Stomach (tissue), 9 donors: ENCODE results near the gene KIAA1671. TPM values are rescaled to one million over a fixed set of nuclear protein-coding genes. Genes with fewer than 3 reads are reported as not detected.

Experiments
- DNase-seq, 2 donors: peaks; one replicate each; pipeline versions ENCODE4 v3.0.0 to v3.0.0-alpha.2; 2013 to 2019
- H3K27ac ChIP-seq, 5 donors: fragments of 200-600 bp in 4 of 5; sonication (generic) in 4 of 5; one replicate each; pipeline ENCODE4 v1.5.1; 2013 to 2019; ENCODE audit warnings: mild to moderate bottlenecking in 1 of 5, moderate library complexity in 1 of 5
- H3K27me3 ChIP-seq, 3 donors: fragments of 200-600 bp; sonication (generic); one replicate each; pipeline ENCODE4 v1.5.1; 2017 to 2019; ENCODE audit warnings: mixed run types in 1 of 3
- H3K36me3 ChIP-seq, 4 donors: fragments of 200-600 bp; sonication (generic); 1 replicate in 3 of 4; 2 replicates in 1 of 4; pipeline ENCODE4 v1.5.1; 2016 to 2019
- H3K4me1 ChIP-seq, 4 donors: fragments of 200-600 bp; sonication (generic); one replicate each; pipeline ENCODE4 v1.5.1; 2016 to 2019
- H3K4me3 ChIP-seq, 4 donors: fragments of 200-600 bp; sonication (generic) in 3 of 4; one replicate each; pipeline ENCODE4 v1.5.1; 2016 to 2019; ENCODE audit warnings: mild to moderate bottlenecking in 1 of 4
- H3K9me3 ChIP-seq, 4 donors: fragments of 200-600 bp; sonication (generic); one replicate each; pipeline ENCODE4 v1.5.1; 2016 to 2019
- CTCF ChIP-seq, 7 experiments: fragments of 450-650 bp in 4 of 7; fragments of 200-600 bp in 3 of 7; sonication (generic) in 3 of 7; IDR thresholded peaks; one replicate each; pipeline ENCODE4 v1.5.1; 2016 to 2019; ENCODE audit warnings: antibody characterized with exemption in 7 of 7, control low read depth in 2 of 7, mild to moderate bottlenecking in 1 of 7
- EP300 ChIP-seq: sonication (generic); formaldehyde crosslinking; IDR thresholded peaks from one replicate; pipeline ENCODE4 v1.6.1; 2017; ENCODE audit warnings: antibody characterized with exemption
- POLR2A ChIP-seq, 4 donors: fragments of 450-650 bp; IDR thresholded peaks; one replicate each; pipeline ENCODE4 v1.6.1; 2016; ENCODE audit warnings: antibody characterized with exemption in 4 of 4, control low read depth in 2 of 4, mild to moderate bottlenecking in 1 of 4, moderate library complexity in 1 of 4
- POLR2AphosphoS5 ChIP-seq, 3 donors: sonication (generic); formaldehyde crosslinking; IDR thresholded peaks; one replicate each; pipeline ENCODE4 v1.6.1; 2016; ENCODE audit warnings: antibody characterized with exemption in 3 of 3
- WGBS, 5 donors: extraction: QIAGEN DNeasy Blood & Tissue Kit in 3 of 5; methylation state at CpG; one replicate each; pipeline versions ENCODE4 v1.1.5 to v1.1.7; 2013 to 2018; 5-methylcytosine and 5-hydroxymethylcytosine counted together
- intact Hi-C: fragments of 100-400 bp; cut with DNase I; formaldehyde crosslinking; loops from one replicate; pipeline ENCODE4 v1.15.1; 2023; ENCODE audit warnings: low total_unique reads
- polyA plus RNA-seq, 3 donors: library from polyadenylated mRNA; stranded (reverse); fragments of 200-250 nt; gene quantifications; one replicate each; pipeline ENCODE4 v1.2.3, GENCODE V29; 2013
- total RNA-seq, 5 donors: library from RNA; depleted of rRNA; stranded (reverse); fragments of >200 nt; gene quantifications; one replicate each; pipeline versions ENCODE4 v1.1.0 to v1.2.3, GENCODE V29; 2014 to 2016
- donor health status: healthy with polysubstance abuse.
- donor health status: Bipolar disorder and iron deficiency.
- donor health status: healthy.

Gene KIAA1671
- total and polyA plus RNA-seq, 8 donors: 5.7 to 80.5 (median 32.5) TPM

GRCh38 chr22:25169278-25170031 lies 216.9 kb downstream of the KIAA1671 start:
- no peak overlapping the region for H3K27ac ChIP-seq
- no peaks in the 10 kb centered on the region for H3K9me3 ChIP-seq
- peaks cover 3 to 37% (median 26%) of the 10 kb centered on the region in 4 donors for H3K36me3 ChIP-seq
- WGBS, 5 donors: 80 to 91% (median 87%) methylated on average over 17 of the region's 17 CpGs
- no peaks in the 10 kb centered on the region for H3K27me3 ChIP-seq
- DNase-seq: no peak
- no peak overlapping the region for H3K4me3 ChIP-seq
- peaks cover 0 to 18% (median 3%) of the 10 kb centered on the region in 4 donors for H3K4me1 ChIP-seq
- TF ChIP-seq CTCF (IDR thresholded peaks at IDR 0.05) (no peak), POLR2AphosphoS5 (IDR thresholded peaks at IDR 0.05) (no peak), EP300 (no peak), POLR2A (IDR thresholded peaks at IDR 0.05) (no peak)
- intact Hi-C loops: loop anchor here (10.0 kb wide), 1 partner anchor 95 kb away; no protein-coding TSS in a partner anchor

GRCh38 chr22:25170426-25170980 lies 218.0 kb downstream of the KIAA1671 start:
- Histone ChIP-seq H3K36me3 (peaks cover 14 to 48% (median 37%) of the 10 kb centered on the region in 4 donors), H3K9me3 (no peaks in the 10 kb centered on the region), H3K27ac (no peak overlapping the region), H3K27me3 (no peaks in the 10 kb centered on the region), H3K4me1 (peaks cover 0 to 7% (median 0%) of the 10 kb centered on the region in 4 donors), H3K4me3 (no peak overlapping the region)
- no peak for DNase-seq
- no peak for TF ChIP-seq CTCF (IDR thresholded peaks at IDR 0.05)
- no peak for TF ChIP-seq EP300
- TF ChIP-seq POLR2AphosphoS5 (IDR thresholded peaks at IDR 0.05): no peak
- TF ChIP-seq POLR2A (IDR thresholded peaks at IDR 0.05): no peak
- intact Hi-C loops: loop anchor here (10.0 kb wide), 1 partner anchor 96 kb away; no protein-coding TSS in a partner anchor
- WGBS, 5 donors: 88 to 95% (median 89%) methylated on average over 10 to 16 of the region's 16 CpGs

GRCh38 chr22:25172153-25172552 lies 219.6 kb downstream of the KIAA1671 start:
- Histone ChIP-seq H3K27me3 (no peaks in the 10 kb centered on the region), H3K27ac (no peak overlapping the region), H3K4me1 (no peaks in the 10 kb centered on the region), H3K9me3 (no peaks in the 10 kb centered on the region), H3K36me3 (peaks cover 28 to 64% (median 53%) of the 10 kb centered on the region in 4 donors), H3K4me3 (no peak overlapping the region)
- intact Hi-C loops: loop anchor here (10.0 kb wide), 1 partner anchor 97 kb away; no protein-coding TSS in a partner anchor
- peak; percentile 44 to 50 for DNase-seq
- WGBS, 5 donors: 40 to 56% (median 48%) methylated on average over 3 to 5 of the region's 5 CpGs
- peak in 5 of 7 experiments; percentile 21 to 77 (median 48) for TF ChIP-seq CTCF (IDR thresholded peaks at IDR 0.05)
- no peak for TF ChIP-seq EP300

GRCh38 chr22:25174156-25174887 lies 221.8 kb downstream of the KIAA1671 start:
- H3K27ac ChIP-seq: no peak overlapping the region
- intact Hi-C loops: loop anchor here (10.0 kb wide), 1 partner anchor 100 kb away; no protein-coding TSS in a partner anchor
- H3K9me3 ChIP-seq: peaks cover 0 to 2% (median 0%) of the 10 kb centered on the region in 4 donors
- H3K4me1 ChIP-seq: no peaks in the 10 kb centered on the region
- no peaks in the 10 kb centered on the region for H3K27me3 ChIP-seq
- peaks cover 40 to 86% (median 73%) of the 10 kb centered on the region in 4 donors for H3K36me3 ChIP-seq
- H3K4me3 ChIP-seq: no peak overlapping the region
- WGBS, 5 donors: 88 to 94% (median 92%) methylated on average over 13 of the region's 13 CpGs
- DNase-seq: no peak
- TF ChIP-seq POLR2A (IDR thresholded peaks at IDR 0.05) (no peak), EP300 (no peak), POLR2AphosphoS5 (IDR thresholded peaks at IDR 0.05) (no peak), CTCF (IDR thresholded peaks at IDR 0.05) (no peak)
